Stomach (tissue), 4 donors: ENCODE data around the gene ZNF570.

ENCODE experiments used
- POLR2A ChIP-seq, 4 donors: fragments of 450-650 bp; IDR thresholded peaks; one replicate each; pipeline ENCODE4 v1.6.1; 2016; ENCODE audit warnings: antibody characterized with exemption in 4 of 4, control low read depth in 2 of 4, mild to moderate bottlenecking in 1 of 4, moderate library complexity in 1 of 4
- TF ChIP-seq, protein P1 (sequence below), 7 experiments: fragments of 450-650 bp in 4 of 7; fragments of 200-600 bp in 3 of 7; sonication (generic) in 3 of 7; IDR thresholded peaks; one replicate each; pipeline ENCODE4 v1.5.1; 2016 to 2019; ENCODE audit warnings: antibody characterized with exemption in 7 of 7, control low read depth in 2 of 7, mild to moderate bottlenecking in 1 of 7

DNA sequence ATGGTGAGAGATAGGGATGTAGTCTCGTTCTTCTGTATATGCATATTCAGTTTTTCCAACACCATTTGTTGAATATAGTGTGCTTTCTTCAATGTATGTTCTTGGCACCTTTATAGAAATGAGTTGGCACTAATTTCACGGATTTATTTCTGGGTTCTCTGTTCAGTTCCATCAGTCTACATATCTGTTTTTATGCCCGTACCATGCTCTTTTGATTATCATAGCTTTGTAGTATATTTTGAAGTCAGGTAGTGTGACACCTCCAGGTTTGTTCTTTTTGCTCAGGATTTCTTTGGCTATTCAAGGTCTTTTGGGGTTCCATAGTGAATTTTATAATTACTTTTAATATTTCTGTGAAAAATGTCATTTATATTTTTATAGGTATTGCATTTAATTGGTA, 23.1 kb downstream of the ZNF570 start:
- TF ChIP-seq, protein P1, sequence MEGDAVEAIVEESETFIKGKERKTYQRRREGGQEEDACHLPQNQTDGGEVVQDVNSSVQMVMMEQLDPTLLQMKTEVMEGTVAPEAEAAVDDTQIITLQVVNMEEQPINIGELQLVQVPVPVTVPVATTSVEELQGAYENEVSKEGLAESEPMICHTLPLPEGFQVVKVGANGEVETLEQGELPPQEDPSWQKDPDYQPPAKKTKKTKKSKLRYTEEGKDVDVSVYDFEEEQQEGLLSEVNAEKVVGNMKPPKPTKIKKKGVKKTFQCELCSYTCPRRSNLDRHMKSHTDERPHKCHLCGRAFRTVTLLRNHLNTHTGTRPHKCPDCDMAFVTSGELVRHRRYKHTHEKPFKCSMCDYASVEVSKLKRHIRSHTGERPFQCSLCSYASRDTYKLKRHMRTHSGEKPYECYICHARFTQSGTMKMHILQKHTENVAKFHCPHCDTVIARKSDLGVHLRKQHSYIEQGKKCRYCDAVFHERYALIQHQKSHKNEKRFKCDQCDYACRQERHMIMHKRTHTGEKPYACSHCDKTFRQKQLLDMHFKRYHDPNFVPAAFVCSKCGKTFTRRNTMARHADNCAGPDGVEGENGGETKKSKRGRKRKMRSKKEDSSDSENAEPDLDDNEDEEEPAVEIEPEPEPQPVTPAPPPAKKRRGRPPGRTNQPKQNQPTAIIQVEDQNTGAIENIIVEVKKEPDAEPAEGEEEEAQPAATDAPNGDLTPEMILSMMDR (IDR thresholded peaks at IDR 0.05), result no peak
- TF ChIP-seq POLR2A (IDR thresholded peaks at IDR 0.05), result no peak
